GM19193 (cell line): Measurements from ENCODE around the gene MAIP1.

Experiments
- POLR2A ChIP-seq: IDR thresholded peaks from 4 replicates; pipeline ENCODE4 v1.6.1; 2011; ENCODE audit not compliant: insufficient read depth, insufficient read length; ENCODE audit errors: extremely low read depth

MAIP1 gene

GRCh38 chr2:199936554-199936953 is 18.8 kb upstream of the MAIP1 start:
- no peak for TF ChIP-seq POLR2A

DNA sequence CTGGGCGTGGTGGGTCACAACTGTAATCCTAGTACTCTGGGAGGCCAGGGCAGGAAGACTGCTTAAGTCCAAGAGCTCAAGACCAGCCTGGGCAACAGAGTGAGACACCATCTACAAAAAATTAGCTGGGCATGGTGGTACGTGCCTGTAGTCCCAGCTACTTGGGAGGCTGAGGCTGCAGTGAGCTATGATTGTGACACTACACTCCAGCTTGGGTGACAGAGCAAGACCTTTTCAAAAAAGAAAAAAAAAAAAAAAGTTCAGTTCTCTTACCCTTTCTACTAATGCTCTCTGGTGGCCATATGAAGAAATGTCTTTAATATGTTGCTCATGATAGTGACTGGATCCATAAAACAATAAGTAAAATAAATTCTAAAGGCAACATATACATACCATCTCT is 15.0 kb upstream of the MAIP1 start:
- no peak for TF ChIP-seq POLR2A

DNA sequence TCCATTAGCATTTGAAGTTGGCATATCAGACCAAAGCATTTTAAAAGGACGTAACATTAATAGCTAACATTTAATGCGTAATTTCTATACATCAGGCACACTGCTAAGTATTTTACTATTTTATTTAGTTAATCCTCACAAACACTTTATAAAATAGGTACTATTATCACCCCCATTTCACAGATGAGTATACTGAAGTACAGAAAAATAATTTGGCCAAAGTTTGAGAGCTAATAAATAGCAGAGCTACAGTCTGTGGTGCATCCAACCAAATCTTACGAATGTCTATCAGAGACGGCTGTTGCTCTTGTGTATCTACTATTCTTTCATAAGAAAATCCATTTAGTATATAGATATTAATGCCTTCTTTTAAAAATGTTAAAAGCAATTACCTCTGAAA is 12.0 kb upstream of the MAIP1 start:
- no peak for TF ChIP-seq POLR2A

DNA sequence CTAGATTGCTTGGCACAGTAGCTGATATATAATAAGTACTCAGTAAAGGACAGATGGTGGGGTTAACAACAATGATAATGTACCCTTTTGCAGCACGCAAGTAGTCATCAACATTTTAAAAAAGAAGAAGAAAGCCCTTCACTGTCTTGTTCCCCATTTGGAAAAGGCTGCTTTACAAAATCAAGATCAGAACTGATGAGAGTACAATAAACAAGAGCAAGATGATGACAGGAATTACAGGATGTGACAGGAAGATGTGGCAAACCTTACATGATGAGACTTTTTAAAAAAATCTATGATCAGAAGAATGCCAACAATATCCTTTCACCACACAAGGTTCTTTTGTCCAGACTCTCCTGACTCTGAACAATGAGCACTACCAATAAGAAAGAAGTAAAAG is 9.2 kb upstream of the MAIP1 start:
- TF ChIP-seq POLR2A, result no peak

DNA sequence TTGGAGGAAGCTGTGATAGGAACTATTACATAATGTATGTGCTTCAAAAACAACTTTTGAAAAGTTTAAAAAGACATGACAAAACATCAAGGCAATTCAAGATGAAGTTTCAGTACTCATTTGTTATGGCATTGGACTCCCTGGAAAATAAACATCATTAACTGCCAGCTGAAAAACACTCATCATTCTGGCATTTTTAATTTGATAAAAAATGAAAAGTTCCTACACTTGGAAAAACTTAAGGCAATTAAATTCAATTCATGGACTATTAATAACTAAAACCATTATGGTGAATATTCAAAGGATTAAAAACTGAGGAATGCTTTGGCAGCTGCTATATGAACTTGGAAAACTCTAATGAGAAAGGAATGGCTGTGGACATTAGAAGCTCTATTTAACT is 8.5 kb upstream of the MAIP1 start:
- no peak for TF ChIP-seq POLR2A

DNA sequence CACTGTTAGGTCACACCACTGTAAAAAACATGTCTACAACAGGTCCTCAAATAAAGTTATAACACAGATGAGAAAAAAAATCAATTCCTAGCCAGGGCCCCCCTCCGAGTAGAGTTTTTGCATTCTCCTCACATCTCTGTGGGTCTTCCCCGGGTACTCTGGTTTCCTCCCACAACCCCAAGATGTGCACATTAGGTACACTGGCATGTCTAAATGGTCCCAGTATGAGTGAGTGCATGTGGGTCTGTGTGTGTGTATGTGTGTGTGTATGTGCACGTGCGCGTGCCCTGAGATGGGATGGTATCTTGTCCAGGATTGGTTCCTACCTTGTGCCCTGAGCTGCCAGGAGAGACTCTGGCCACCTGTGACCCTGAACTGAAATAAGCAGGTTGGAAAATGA is 5.0 kb upstream of the MAIP1 start:
- TF ChIP-seq POLR2A, result no peak

DNA sequence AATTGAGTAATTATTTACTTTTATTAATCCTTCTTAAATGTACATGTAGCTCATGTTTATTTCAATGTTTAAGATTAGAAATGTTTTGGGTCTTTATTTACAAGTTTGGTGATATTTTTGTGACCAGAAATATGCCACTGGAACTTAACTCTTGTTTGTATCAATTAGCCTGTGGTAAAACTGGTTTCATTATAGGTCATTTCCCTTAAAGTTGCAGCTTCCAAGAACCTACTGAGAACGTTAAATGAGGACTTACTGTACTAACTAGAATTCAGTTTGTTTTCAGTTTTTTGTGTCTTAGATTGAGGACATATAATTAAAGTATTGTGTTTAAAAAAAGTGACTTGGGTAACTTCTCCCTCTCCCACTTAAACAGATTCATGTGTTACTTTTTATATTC is 4.4 kb upstream of the MAIP1 start:
- TF ChIP-seq POLR2A, result no peak

- TF ChIP-seq POLR2A, result no peak
Observed at GRCh38 chr2:199955007-199955338, 409 bp upstream of the MAIP1 start.

- TF ChIP-seq POLR2A, result no peak
Observed at GRCh38 chr2:199956062-199956380, 639 bp downstream of the MAIP1 start.

- TF ChIP-seq POLR2A, result no peak
Observed at GRCh38 chr2:199958014-199958413, 2.6 kb downstream of the MAIP1 start.

GRCh38 chr2:199962203-199962602 is 6.8 kb downstream of the MAIP1 start:
- no peak for TF ChIP-seq POLR2A

DNA sequence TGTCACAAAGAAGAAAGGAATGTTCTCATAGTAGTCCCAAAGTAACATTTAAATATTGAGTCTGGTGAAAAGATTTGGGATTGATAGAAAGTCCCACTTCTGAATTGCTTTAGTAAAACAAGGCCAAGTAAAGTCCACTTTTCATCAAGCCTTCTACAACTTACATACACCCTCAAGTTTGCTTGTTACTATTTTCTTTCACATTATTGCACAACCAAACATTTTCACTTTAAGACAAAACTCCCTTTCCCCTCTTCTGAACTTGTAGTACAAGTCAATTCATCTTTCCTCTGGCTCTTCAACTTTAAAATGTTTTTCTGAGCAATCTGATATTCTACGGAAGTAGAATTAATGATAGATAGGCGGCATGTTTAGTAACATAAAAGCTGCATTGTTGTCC is 11.0 kb downstream of the MAIP1 start:
- TF ChIP-seq POLR2A, result no peak

GRCh38 chr2:199966976-199967375 is 11.6 kb downstream of the MAIP1 start:
- no peak for TF ChIP-seq POLR2A

DNA sequence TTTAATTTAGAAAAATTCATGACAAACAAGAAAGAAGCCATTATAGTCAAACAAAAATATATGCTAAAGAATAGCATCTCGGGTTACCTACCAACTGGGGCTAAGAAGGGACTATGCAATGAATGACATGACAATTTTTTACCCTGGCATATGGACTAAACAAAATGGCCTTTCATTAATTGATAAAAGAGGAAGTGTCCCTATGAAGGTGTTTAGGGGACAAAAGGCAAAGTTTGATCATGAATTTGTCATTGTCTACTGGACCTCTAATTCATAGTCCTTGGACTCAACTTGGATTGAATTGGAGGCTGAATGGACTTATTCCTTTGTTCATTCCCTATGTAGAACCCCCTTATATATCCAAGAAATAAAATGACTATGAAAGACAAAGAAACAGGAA is 12.7 kb downstream of the MAIP1 start:
- TF ChIP-seq POLR2A, result no peak

- no peak for TF ChIP-seq POLR2A
Observed at GRCh38 chr2:199972088-199972626, 16.8 kb downstream of the MAIP1 start.

DNA sequence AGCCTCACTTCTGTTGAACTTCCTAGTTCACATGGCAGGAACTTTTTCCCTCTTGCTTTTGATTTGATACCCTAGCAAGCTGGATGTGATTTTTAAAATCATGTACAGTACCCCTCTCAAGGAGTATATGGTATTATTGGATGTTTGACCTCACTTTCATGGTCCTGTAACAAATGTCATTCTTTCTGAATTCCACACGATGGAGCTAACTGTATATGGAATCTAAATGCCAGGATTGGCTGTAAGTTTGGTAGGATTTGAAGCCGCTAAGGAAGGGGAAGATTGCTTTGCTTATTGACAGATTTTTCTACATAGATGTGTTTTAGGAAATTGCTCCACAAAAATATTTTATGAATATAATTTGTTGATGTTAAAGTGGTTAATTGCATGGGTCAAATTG is 18.3 kb downstream of the MAIP1 start:
- TF ChIP-seq POLR2A, result no peak

DNA sequence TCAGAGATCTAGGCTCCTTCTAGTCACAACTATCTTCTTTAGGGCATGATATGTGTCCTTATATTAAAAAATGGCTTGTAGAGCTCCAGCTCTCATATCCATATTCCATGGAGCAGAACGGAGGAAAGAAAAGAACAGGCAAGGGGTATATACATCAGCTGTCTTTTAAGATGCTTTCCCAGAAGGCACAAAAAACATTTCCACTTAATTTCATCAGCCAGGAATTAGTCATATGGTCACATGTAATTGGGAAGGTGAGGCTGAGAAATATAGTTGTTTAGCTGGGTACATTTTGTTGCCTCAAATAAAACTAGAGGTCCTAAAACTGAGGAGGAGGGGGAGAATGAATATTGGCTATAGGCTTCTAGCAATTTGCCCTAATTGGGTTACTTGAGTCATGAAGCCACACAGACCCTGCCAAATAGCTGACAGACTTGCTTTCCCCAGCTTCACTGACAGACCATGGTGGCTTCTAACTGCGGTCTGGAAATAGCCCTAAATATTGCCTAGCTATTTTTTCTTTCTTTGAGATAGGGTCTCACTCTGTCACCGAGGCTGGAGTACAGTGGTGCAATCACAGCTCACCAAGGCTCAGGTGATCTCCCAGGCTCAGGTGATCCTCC is 20.0 kb downstream of the MAIP1 start:
- TF ChIP-seq POLR2A, result no peak

DNA sequence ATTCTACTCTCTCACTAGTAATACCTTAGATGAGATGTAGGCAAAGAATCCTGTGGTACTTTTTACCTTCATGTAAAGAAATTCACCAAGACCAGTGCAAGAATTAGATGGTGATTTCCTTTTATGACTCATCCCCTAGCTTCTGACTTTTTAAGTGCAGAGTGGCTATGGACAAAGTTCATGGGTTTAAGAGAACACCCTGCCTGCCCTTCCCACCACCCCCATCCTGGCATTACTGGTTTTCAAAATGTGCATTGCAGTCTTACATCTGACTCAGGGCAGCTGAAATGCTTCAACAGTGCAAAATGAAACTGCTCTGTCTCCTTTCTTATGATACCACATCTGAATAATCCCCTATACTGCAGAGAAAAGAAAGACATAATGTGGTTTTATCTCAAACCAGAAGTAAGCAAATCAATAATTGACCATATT is 22.6 kb downstream of the MAIP1 start:
- TF ChIP-seq POLR2A, result no peak

DNA sequence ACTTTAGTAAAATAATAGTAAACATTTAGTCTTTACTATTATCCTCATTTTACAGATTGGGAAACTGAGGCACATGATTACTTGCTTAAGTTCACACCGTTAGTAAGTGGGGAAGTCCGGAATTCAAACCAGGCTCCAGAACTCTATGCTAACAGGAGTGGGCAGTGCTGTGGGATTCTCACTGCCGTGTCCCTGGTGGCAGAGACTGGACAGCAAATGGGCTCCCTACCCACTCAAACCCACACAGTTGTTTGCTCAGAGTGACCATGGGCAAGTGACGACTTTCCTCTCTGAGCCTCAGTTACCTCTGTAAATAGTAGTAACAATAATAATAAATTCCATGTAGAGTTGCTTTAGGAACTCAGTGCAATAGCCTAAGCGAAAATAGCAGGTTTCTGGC is 24.0 kb downstream of the MAIP1 start:
- TF ChIP-seq POLR2A, result no peak
